Inflammatory macrophage treated with lipopolysaccharide for 1 hour (primary cell): ENCODE data around the gene ADAMTS15.
A peak's percentile ranks its signal among the peaks of the same experiment; 100 is the strongest.

ENCODE experiments used
- DNase-seq, 2 donors: peaks; one replicate each; pipeline ENCODE4 v3.0.0-alpha.2; 2020 to 2022

The ADAMTS15 gene

DNA sequence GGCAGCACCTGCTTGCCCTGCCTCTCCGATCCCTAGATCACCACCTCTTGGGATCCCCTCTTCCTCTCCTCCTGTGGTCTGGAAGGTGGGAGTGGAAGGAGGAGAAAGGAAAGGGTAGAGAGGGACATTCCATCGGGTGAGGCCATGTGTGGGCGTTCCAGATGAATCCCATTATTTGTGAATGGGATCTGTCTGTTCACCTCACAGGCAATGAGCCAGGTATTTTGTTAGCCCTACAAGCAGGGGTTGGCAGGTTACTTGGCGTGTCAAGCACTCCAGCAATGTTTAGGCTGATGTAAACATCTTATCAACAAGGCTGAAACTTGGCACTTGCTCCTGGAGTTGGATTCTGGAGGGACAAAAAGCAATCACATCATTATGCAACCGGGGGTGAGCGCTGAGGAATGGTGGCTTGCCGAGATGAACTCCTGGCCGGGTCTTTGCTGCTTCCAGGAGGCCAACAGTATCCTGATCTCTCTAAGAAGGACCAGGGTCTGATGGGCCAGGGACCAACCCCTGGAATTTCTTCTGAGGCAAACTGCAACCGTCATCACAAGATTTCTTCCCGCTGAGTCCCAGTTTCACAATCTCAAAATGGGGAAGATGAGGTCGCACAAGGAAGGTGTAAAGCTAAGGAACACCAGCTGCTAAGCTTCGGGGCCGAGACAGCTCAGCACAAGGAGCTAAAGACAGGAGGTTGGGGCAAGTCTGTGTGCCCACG is 27.8 kb upstream of the ADAMTS15 start:
- peak; percentile 47 to 61 for DNase-seq

GRCh38 chr11:130421199-130421585 is 27.3 kb upstream of the ADAMTS15 start:
- DNase-seq, result no peak

DNA sequence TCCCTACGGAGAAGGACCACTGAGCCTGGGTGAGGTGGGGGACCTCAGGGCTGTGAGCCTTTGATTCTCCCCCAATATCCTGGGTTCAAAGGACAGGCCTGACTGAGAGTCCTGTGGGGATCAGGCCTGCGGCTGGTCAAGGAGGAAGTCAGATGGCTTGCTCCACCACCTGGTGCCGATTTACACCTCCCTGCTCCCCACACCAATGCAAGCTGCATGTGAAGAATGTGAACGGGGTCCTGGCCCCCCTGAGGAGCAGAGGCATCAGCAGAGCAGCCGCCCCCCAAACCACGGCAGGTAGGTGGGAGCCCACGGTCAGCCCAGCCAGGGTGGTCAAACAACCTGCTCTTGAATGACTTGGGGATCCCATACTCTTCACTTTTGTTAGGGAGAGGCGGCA is 26.7 kb upstream of the ADAMTS15 start:
- DNase-seq, result no peak

GRCh38 chr11:130422251-130422995 is 26.0 kb upstream of the ADAMTS15 start:
- DNase-seq, result no peak

GRCh38 chr11:130423541-130424142 is 24.8 kb upstream of the ADAMTS15 start:
- no peak for DNase-seq

DNA sequence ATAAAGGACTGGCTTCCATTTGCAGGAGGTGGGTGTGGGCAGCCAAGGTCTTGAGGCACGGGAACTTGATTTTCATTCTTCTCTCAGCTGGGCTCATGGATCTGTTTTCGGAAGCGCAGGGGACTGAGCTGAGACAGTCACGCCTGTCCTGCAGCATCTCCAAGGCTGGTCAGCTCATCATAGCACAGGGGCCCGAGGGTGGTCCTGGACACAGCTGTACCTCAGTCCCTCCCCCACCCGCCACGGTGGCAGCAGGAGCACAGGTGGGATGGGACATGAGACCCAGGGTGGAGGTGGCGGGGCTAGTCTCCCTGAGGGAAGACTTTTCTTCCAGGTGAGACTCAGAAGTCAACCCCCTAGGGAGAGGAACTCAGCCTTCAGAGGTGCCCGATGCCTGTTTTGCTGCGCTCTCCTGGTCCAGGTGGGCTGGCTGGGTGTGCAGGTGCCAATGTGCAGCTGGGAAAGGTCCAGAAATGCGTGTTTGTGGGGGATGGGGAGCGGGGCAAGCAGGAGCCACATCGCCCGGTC is 23.8 kb upstream of the ADAMTS15 start:
- DNase-seq, result no peak

- DNase-seq, result no peak
These were observed 23.3 kb upstream of the ADAMTS15 start for GRCh38 chr11:130425156-130425555.

DNA sequence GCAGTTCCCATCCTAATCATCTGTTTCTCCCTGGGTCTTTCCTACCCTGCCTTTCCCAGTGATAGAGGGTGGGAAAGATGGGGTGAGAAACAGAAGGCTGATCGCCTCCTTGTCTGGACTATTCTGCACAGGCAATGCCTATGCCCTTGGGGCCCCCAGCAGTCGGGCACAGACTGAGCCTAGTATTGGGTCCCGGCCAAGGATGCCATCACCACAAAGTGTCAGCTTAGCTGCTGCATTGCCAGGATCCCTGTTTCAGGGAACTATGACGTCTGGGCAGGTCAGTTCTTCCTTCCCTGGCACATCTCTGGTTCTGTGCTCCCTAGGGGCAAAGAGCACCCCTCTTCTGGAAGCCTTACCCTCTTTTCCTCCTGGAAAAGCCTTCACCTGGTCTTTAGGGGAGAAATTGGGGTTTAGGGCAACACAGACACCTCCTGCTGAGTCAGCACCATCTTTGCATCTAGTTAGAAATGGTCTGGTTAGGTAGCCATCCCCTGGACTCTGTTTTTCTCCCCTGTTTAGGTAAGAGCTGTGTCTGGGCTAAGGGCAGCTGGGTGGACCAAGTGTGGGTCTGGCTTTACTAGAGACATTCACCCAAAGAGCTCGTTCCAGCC is 22.1 kb upstream of the ADAMTS15 start:
- no peak for DNase-seq

GRCh38 chr11:130426837-130427341 is 21.6 kb upstream of the ADAMTS15 start:
- no peak for DNase-seq

- no peak for DNase-seq
These were observed 20.7 kb upstream of the ADAMTS15 start for GRCh38 chr11:130427581-130428315.

DNA sequence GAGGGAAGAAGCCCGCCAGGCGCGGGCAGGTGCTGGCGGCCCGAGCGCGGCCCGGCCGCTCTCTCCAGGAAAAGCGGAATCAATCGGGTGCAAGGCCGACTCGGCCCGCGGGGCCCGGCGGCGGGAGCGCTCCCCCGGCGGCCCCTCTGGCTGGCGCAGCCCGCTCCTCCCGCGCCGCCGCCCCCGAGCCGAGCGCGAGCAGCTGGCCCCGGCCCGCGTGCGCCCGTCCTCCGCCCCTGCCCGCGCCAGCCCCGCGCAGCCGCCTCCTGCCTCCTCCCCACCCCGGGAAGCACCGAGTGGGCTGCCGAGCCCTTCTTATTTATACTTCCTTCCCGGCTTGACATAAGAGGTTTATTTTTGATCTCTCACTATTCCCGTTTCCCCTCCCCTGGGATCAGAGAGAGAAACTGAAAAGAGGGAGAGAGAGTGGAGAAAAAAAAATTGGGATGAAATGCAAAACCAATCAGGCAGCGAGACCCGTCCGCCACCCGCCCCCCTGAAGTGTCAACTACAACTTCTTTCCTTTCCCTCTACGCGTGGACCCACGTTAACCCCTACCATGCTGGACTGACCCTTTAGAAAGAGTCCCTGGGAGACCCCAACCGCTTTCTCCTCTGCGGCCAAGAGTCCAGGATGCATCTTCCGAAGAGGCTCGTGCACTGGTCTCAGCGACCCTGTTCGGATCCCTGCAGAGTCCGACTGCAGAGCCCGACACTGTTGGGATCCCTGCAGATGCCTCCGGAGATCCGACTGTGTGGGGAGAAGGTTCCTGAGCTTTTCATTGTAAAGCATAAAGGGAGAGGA is 19.9 kb upstream of the ADAMTS15 start, which contains the start of gene ADAMTS8:
TSS of gene ADAMTS8 (minus strand) at position 294 of the 804 bp plus-strand sequence. CDS start 323 bp downstream, outside the sequence.
- DNase-seq, result no peak

DNA sequence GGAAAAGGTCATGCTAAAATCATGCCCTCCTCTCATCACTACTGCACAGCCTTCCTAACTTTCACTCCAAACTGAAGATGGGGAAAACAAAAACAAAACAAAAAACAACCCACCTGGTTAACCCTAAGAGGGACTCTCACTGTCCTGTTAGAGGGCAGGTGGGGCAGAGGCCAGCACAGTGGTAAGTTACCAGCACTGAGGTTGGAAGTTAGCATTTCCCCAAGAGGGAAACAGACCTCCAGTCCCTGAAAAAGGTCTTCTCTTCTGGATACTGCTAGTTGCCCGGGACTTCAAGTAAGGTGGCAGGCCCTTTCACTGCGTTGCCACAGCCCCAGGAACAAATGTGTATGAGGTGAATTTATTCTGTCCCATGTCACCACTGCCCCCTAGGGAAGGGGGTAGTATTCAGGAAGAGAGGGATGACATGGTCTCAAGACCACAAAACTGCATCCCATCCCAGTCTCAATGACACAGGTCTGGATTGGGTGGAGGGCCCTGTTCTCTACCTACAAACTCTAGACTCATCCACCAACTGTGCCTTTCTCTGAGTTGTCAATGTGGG is 19.2 kb upstream of the ADAMTS15 start:
- DNase-seq, result no peak

- no peak for DNase-seq
These were observed 18.5 kb upstream of the ADAMTS15 start for GRCh38 chr11:130429983-130430382.

- DNase-seq, result peak; percentile 33 to 80
These were observed 17.1 kb upstream of the ADAMTS15 start for GRCh38 chr11:130431331-130431773.

GRCh38 chr11:130431801-130432200 is 16.6 kb upstream of the ADAMTS15 start:
- no peak for DNase-seq

DNA sequence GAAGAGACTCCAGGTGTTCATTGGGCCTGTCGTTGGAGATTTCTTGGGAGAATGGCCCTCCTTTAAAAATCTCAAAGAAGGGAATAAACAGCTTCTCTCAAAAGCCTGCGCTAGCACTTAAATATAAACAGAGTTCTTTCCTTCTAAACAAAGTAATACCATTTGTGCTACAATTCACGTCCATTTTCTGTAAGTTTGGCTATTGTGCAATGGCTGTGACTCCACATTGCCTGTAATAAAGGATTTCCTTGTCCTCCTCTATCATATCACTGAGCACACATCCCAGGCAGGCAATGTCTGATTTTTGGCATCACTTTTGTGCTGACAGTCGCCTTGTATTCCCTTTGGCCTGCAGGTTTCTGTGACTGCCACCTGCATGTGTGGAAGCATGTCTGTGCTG is 15.1 kb upstream of the ADAMTS15 start:
- no peak for DNase-seq

DNA sequence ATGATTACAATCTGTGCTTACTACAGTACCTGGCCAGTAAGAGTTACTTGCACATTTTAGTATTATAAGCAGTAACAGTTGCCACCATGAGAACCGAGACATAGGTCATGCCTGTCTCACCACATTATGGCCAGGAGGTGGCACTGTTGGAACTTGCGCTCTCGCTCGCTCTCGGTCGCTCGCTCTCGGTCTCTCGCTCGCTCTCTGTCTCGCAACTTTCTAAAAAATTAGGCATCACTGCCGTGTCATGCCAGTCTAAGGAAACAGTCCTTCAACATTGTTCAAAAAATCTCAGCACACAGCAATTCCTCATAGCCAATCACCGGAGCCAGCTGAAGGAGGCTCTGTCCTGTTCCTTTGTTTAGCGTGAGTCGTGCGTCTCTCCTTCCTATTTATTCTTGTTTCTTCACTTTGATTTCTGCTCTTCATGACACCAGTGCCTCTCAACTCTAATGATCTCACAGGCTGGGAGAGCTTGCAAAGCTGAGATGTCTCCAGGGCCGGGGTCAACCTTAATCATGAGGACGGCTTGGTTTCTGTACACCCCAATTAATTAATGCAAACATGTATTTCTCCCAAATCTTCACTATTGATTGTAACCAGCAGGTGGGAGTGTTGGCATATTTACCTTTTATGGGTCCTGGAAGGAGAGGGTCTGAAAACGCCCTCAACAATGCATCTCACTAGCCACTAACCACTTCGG is 13.8 kb upstream of the ADAMTS15 start:
- DNase-seq, result peak; percentile 58 to 84

GRCh38 chr11:130435671-130436070 is 12.8 kb upstream of the ADAMTS15 start:
- no peak for DNase-seq

- DNase-seq, result no peak
These were observed 12.3 kb upstream of the ADAMTS15 start for GRCh38 chr11:130436171-130436570.

- no peak for DNase-seq
These were observed 10.6 kb upstream of the ADAMTS15 start for GRCh38 chr11:130437848-130438247.
